CD4-positive, CD25-positive, alpha-beta regulatory T cell (primary cell): ENCODE measurements around the gene NEURL1B. TPM values are rescaled to one million over a fixed set of nuclear protein-coding genes. Genes with fewer than 3 reads are reported as not detected.

Experiments
- ATAC-seq, 2 donors: fragments of 150-1000 bp; cut with Tn5 transposase; one replicate each; pipeline ENCODE4 v1.10.0; 2021; ENCODE audit warnings: low read depth in 2 of 2, moderate number of reproducible peaks in 2 of 2, moderate library complexity in 1 of 2
- DNase-seq, 3 donors: peaks; one replicate each; pipeline versions ENCODE4 v3.0.0 to v3.0.0-alpha.2; 2012 to 2022; ENCODE audit warnings: mixed read lengths in 1 of 3
- H3K27ac ChIP-seq: one replicate; pipeline ENCODE4 v1.7.0; 2013; ENCODE audit warnings: mild to moderate bottlenecking, low read length; ENCODE audit not compliant: insufficient read depth, poor library complexity, severe bottlenecking
- H3K27me3 ChIP-seq: one replicate; pipeline ENCODE4 v1.7.0; 2013; ENCODE audit warnings: low read length; ENCODE audit not compliant: control insufficient read depth, insufficient read depth
- H3K36me3 ChIP-seq: one replicate; pipeline ENCODE4 v1.7.0; 2013; ENCODE audit warnings: mild to moderate bottlenecking, low read length, moderate library complexity; ENCODE audit not compliant: control insufficient read depth, insufficient read depth
- H3K4me1 ChIP-seq: 2 replicates; pipeline ENCODE4 v1.7.0; 2013; ENCODE audit warnings: mild to moderate bottlenecking, low read length; ENCODE audit not compliant: insufficient read depth, control insufficient read depth, poor library complexity, severe bottlenecking
- H3K4me3 ChIP-seq: one replicate; pipeline ENCODE4 v1.7.0; 2013; ENCODE audit warnings: low read depth, mild to moderate bottlenecking, low read length, moderate library complexity
- H3K9me3 ChIP-seq, 2 experiments: 1 replicate in 1 of 2; 2 replicates in 1 of 2; pipeline ENCODE4 v1.7.0; 2013; ENCODE audit warnings: low read length in 2 of 2, mild to moderate bottlenecking in 1 of 2, moderate library complexity in 1 of 2; ENCODE audit not compliant: control insufficient read depth in 2 of 2
- H3K27ac Mint-ChIP-seq, 3 donors: one replicate each; pipeline ENCODE4 v1.8.0; 2020 to 2022; ENCODE audit warnings: mild to moderate bottlenecking in 3 of 3, mixed read lengths in 3 of 3, moderate library complexity in 2 of 3
- H3K27me3 Mint-ChIP-seq: one replicate; pipeline ENCODE4 v1.8.0; 2022; ENCODE audit warnings: mild to moderate bottlenecking, mixed read lengths
- H3K36me3 Mint-ChIP-seq: one replicate; pipeline ENCODE4 v1.8.0; 2020; ENCODE audit warnings: mixed read lengths
- H3K4me1 Mint-ChIP-seq, 4 donors: one replicate each; pipeline ENCODE4 v1.8.0; 2020 to 2022; ENCODE audit warnings: mixed read lengths in 4 of 4, mild to moderate bottlenecking in 1 of 4
- H3K4me3 Mint-ChIP-seq, 4 donors: one replicate each; pipeline ENCODE4 v1.8.0; 2020 to 2022; ENCODE audit warnings: mild to moderate bottlenecking in 4 of 4, mixed read lengths in 4 of 4, moderate library complexity in 3 of 4
- H3K9me3 Mint-ChIP-seq, 7 donors: one replicate each; pipeline ENCODE4 v1.8.0; 2020 to 2022; ENCODE audit warnings: mixed read lengths in 7 of 7, mild to moderate bottlenecking in 3 of 7, moderate library complexity in 2 of 7
- polyA plus RNA-seq, 4 donors: library from polyadenylated mRNA; unstranded; fragments of 300-500 nt; fragmentation: Illumina TruSeq; gene quantifications; one replicate each; pipeline ENCODE4 v1.2.3, GENCODE V29; 2021
- total RNA-seq: library from RNA; stranded (reverse); gene quantifications from one replicate; pipeline ENCODE4 v1.2.3, GENCODE V29; 2022

NEURL1B gene
- total and polyA plus RNA-seq, 5 donors from 2014 or later = 0.22 TPM; not detected in 4

GRCh38 chr5:172724242-172725183 is 83.5 kb downstream of the NEURL1B start:
- H3K27me3 ChIP-seq = no peaks in the 10 kb centered on the region
- DNase-seq = no peak
- no peaks in the 10 kb centered on the region for H3K4me1 ChIP-seq
- H3K27ac ChIP-seq = no peak overlapping the region
- peaks cover 0 to 10% (median 3%) of the 10 kb centered on the region in 4 donors for H3K4me1 Mint-ChIP-seq
- no peak overlapping the region for H3K4me3 ChIP-seq
- no peaks in the 10 kb centered on the region for H3K36me3 Mint-ChIP-seq
- peaks cover 11% of the 10 kb centered on the region for H3K27me3 Mint-ChIP-seq
- no peak overlapping the region for H3K4me3 Mint-ChIP-seq
- no peaks in the 10 kb centered on the region for H3K9me3 ChIP-seq
- H3K9me3 Mint-ChIP-seq = peaks cover 0 to 2% (median 0%) of the 10 kb centered on the region in 7 donors
- H3K27ac Mint-ChIP-seq = no peak overlapping the region
- H3K36me3 ChIP-seq = no peaks in the 10 kb centered on the region
- no peak for ATAC-seq

GRCh38 chr5:172725273-172725672 is 84.2 kb downstream of the NEURL1B start:
- Histone ChIP-seq H3K4me1 (no peaks in the 10 kb centered on the region), H3K36me3 (no peaks in the 10 kb centered on the region), H3K4me3 (no peak overlapping the region), H3K9me3 (no peaks in the 10 kb centered on the region), H3K27me3 (no peaks in the 10 kb centered on the region), H3K27ac (no peak overlapping the region)
- Mint-ChIP-seq H3K9me3 (peaks cover 0 to 2% (median 0%) of the 10 kb centered on the region in 7 donors), H3K36me3 (no peaks in the 10 kb centered on the region), H3K27ac (no peak overlapping the region), H3K4me1 (peaks cover 0 to 6% (median 3%) of the 10 kb centered on the region in 4 donors), H3K4me3 (no peak overlapping the region), H3K27me3 (peaks cover 11% of the 10 kb centered on the region)
- ATAC-seq (no peak), DNase-seq (no peak)

DNA sequence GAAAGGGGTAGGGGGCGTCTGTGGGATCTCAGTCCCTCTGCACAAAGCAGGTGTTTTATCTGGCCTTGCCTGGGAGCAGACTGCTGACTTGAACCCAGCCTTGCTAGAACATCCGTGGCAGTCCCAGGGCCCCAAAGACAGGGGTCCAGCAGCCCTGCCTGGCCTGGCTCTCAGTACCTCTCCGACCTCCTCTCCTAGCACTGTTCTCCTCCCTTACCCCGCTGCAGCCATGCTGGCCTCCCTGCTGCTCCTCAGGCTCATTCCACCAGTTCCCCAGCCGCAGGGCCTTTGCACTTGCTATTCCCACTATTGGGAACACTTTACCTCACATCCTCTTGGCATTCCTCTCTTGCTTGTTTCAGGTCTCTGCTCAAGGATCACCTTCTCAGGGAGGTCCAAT is 84.7 kb downstream of the NEURL1B start:
- H3K9me3 Mint-ChIP-seq = peaks cover 0 to 2% (median 0%) of the 10 kb centered on the region in 7 donors
- no peak overlapping the region for H3K4me3 Mint-ChIP-seq
- no peak overlapping the region for H3K27ac ChIP-seq
- H3K27ac Mint-ChIP-seq = no peak overlapping the region
- H3K4me1 ChIP-seq = no peaks in the 10 kb centered on the region
- no peaks in the 10 kb centered on the region for H3K36me3 ChIP-seq
- no peaks in the 10 kb centered on the region for H3K27me3 ChIP-seq
- DNase-seq = no peak
- H3K4me3 ChIP-seq = no peak overlapping the region
- peaks cover 11% of the 10 kb centered on the region for H3K27me3 Mint-ChIP-seq
- no peaks in the 10 kb centered on the region for H3K9me3 ChIP-seq
- no peaks in the 10 kb centered on the region for H3K36me3 Mint-ChIP-seq
- ATAC-seq = no peak
- peaks cover 0 to 6% (median 3%) of the 10 kb centered on the region in 4 donors for H3K4me1 Mint-ChIP-seq

GRCh38 chr5:172726966-172727365 is 85.9 kb downstream of the NEURL1B start:
- ATAC-seq = no peak
- Mint-ChIP-seq H3K9me3 (peaks cover 0 to 2% (median 0%) of the 10 kb centered on the region in 7 donors), H3K4me3 (no peak overlapping the region), H3K36me3 (no peaks in the 10 kb centered on the region), H3K27me3 (peaks cover 11% of the 10 kb centered on the region), H3K4me1 (peaks cover 0 to under 1% (median 0%) of the 10 kb centered on the region in 4 donors), H3K27ac (no peak overlapping the region)
- H3K27me3 ChIP-seq = no peaks in the 10 kb centered on the region
- H3K4me1 ChIP-seq = no peaks in the 10 kb centered on the region
- no peaks in the 10 kb centered on the region for H3K36me3 ChIP-seq
- H3K4me3 ChIP-seq = no peak overlapping the region
- H3K9me3 ChIP-seq = no peaks in the 10 kb centered on the region
- no peak for DNase-seq
- H3K27ac ChIP-seq = no peak overlapping the region

DNA sequence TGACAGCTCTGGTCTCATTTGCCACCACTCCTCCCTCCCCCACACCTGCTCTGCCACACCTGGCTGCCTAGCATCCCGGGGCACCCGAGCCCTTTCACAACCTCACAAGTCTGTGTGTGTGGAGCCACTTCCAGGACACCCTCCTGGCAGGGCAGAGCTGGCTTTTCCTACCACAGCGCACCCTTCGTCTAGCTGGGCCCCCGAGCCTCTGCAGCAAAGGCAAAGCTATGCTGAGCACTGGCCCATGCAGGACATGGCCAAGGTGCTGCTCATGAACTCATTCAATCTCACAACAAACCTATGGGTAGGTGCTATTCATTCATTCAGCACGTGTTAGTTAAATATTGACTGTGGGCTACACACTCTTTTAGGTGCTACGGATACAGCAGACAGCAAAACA is 86.5 kb downstream of the NEURL1B start:
- H3K27ac Mint-ChIP-seq = peak overlapping the region in 1 of 3 donors; percentile 22

DNA sequence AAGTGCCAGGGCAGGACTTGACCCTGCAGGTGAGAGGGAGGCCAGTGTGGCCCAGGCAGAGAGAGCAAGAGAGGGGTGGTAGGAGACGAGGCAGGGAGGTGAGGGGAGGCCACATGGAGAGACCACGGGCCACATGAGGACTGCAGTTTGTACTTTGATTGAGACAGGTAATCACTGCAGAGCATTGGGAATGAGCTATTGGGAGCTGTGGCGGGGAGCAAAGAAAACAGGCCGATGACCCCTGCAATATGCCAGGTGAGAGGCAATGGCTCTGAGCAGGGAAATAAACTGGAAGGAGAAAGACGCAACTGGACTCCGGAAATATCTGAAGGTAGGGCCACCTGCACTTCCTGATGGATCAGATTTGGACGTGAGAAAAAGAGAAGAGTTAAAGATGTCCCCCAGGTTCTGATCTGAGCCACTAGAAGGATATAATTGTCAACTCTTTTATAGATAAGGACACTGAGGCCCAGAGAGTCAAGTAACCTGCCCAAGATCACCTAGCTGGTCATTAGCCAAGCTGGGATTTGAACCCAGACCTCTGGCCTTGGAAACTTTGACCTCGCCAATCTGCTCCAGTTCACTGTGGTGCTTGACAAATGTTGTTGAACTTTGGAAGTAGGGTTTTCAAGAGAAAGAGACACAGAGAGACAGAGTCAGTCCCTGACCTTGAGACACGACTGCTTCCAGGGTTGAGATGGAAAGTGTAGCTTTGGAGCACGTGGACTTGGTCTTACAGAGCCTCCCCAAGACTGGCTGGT is 87.6 kb downstream of the NEURL1B start:
- Histone ChIP-seq H3K27me3 (no peaks in the 10 kb centered on the region), H3K36me3 (no peaks in the 10 kb centered on the region), H3K4me3 (no peak overlapping the region), H3K9me3 (no peaks in the 10 kb centered on the region), H3K27ac (no peak overlapping the region), H3K4me1 (no peaks in the 10 kb centered on the region)
- peak overlapping the region in 2 of 3 donors; percentile 38 to 39 for H3K27ac Mint-ChIP-seq
- ATAC-seq (no peak), DNase-seq (no peak)
- no peaks in the 10 kb centered on the region for H3K4me1 Mint-ChIP-seq
- no peak overlapping the region for H3K4me3 Mint-ChIP-seq
- H3K27me3 Mint-ChIP-seq = peaks cover 8% of the 10 kb centered on the region
- peaks cover 0 to 2% (median 0%) of the 10 kb centered on the region in 7 donors for H3K9me3 Mint-ChIP-seq
- H3K36me3 Mint-ChIP-seq = no peaks in the 10 kb centered on the region

More for the DNA sequence above, 86.5 kb downstream of the NEURL1B start:
- no peaks in the 10 kb centered on the region for H3K4me1 Mint-ChIP-seq
- no peak for DNase-seq
- peaks cover 8% of the 10 kb centered on the region for H3K27me3 Mint-ChIP-seq
- no peaks in the 10 kb centered on the region for H3K36me3 ChIP-seq
- H3K4me3 ChIP-seq = no peak overlapping the region
- H3K4me1 ChIP-seq = no peaks in the 10 kb centered on the region
- no peaks in the 10 kb centered on the region for H3K27me3 ChIP-seq
- no peaks in the 10 kb centered on the region for H3K36me3 Mint-ChIP-seq
- peaks cover 0 to 2% (median 0%) of the 10 kb centered on the region in 7 donors for H3K9me3 Mint-ChIP-seq
- H3K9me3 ChIP-seq = no peaks in the 10 kb centered on the region
- no peak for ATAC-seq
- no peak overlapping the region for H3K27ac ChIP-seq
- H3K4me3 Mint-ChIP-seq = no peak overlapping the region

GRCh38 chr5:172729588-172729987 is 88.5 kb downstream of the NEURL1B start:
- Mint-ChIP-seq H3K27ac (no peak overlapping the region), H3K9me3 (peaks cover 0 to 2% (median 0%) of the 10 kb centered on the region in 7 donors), H3K36me3 (no peaks in the 10 kb centered on the region), H3K4me3 (no peak overlapping the region), H3K4me1 (no peaks in the 10 kb centered on the region), H3K27me3 (no peaks in the 10 kb centered on the region)
- Histone ChIP-seq H3K9me3 (no peaks in the 10 kb centered on the region), H3K4me3 (no peak overlapping the region), H3K27me3 (no peaks in the 10 kb centered on the region), H3K4me1 (no peaks in the 10 kb centered on the region), H3K27ac (no peak overlapping the region), H3K36me3 (no peaks in the 10 kb centered on the region)
- ATAC-seq (no peak), DNase-seq (no peak)
